DMS 273 (cell line): Measurements from ENCODE around the gene CNKSR1.
"Not testable (repeated sequence)": the region's sequence is repeated elsewhere in the genome, so short reads cannot be mapped to it uniquely, and the experiment has no call there.

ENCODE experiments used
- DNase-seq: peaks from one replicate; lab custom pipeline; 2025; ENCODE audit not compliant: unreplicated experiment; lab: John Stamatoyannopoulos, UW

The CNKSR1 gene

DNA sequence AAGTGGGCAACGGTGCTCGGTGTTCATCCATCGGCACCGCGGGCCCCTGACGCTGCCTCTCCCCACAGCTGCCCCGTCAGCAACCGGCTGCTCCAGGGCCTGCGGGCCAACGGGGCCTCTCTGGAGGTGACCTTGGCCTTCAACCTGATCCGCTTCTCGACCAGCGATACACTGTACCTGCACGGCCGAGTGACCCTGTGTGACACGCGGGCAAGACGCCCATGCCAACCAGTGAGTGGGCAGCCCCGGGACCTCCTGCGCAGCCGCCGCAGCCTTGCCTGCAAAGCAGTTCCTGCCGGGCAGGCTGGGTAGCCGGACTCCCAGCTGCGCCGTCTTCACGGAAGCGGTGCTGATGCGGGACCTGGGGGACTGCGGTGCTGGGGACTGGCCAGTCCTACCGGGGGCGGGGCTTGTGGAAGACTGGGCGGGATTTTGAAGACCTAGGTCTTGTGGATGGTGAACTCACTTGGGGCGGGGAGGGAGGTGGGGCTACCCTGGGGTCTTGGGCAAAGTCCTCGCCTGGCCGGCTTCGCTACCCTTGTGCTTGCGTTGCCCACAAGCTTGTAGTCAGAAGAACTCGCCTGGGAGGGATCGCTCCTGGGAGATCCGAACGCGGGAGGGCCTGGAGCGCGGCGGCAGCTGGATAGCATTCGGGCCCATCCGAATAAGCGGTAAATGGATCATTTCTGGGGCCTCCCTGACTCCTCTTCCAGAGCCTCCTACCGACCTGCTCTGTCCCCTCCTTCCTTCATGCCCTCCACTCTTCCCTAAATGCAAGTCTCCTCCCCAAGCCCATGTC, 47.9 kb downstream of the CNKSR1 start:
- DNase-seq = no peak

- not testable (repeated sequence) for DNase-seq
These were observed 53.4 kb downstream of the CNKSR1 start for GRCh38 chr1:26230682-26231081.

DNA sequence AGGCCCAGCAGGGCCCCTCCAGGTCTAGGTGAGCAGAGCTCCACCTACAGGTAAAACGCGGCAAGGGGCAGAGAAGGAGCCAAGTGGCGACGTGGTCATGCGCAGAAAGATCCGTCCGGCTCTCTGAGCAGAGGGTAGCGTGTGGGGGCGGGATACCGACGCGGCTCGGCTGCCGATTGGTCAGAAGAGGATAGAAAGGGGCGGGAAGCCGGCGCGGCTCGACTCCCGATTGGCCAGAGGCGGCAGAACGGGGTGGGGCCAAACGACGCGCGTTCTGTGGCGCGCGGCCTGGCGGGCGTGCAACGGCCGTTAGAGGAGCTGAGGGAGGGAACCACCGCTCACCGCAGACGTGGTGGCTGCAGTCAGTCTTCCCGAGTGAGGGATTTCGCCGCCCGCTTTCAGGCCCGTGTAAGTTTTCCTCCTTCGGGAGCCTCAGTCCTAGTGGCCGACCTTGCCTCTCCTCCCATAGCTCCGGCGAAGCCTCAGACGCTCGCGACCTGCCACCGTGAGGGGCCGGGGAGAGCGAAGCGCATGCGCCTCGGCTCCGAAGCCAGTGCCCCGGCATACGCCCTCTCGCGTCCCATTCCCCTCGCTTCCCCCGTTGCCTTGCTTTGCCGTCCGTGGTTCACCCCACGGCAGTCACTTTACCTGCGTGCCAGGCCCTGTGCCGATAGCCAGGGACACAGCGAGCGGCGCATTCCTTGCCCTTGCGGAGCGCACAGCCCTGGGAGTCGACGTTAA, 56.8 kb downstream of the CNKSR1 start, which contains the start of gene CEP85:
TSS of gene CEP85 (plus strand) at position 298 of the 741 bp plus-strand sequence. CDS start 5,584 bp downstream, outside the sequence.
- peak; percentile 99 for DNase-seq

DNA sequence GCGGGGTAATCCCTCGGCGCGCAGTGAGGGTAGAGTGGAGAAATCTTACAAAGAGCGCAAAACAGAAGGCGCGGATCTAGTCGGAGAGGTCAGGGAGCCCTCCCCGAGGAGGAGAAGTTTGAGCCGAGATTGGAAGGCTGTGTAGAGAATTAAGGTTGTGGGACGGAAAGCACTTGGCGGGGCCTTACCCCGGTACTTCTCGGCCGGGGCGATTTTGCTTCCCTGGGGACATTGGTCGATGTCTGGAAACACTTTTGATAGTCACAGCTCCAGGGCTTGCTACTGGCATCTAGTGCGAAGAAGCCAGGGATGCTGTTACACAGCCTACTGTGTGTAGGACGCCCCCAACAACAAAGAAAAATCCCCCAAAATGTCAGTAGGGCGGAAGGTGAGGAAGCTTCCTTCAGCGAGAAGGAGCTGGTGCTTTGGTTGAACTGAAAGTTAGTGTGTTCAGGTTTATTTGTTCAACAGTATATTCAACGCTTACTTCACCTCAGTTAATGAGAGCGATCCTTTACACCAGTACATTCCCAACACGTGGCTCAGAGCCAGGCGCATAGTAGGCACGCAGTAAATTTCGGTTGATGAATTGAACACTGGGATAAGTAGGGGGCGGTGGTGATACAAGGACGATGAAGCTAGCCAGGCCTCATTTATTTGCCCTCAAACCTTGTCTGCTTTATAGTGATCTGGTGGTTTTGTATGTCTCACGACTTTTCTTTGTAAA, 57.5 kb downstream of the CNKSR1 start:
- peak; percentile 50 for DNase-seq

DNA sequence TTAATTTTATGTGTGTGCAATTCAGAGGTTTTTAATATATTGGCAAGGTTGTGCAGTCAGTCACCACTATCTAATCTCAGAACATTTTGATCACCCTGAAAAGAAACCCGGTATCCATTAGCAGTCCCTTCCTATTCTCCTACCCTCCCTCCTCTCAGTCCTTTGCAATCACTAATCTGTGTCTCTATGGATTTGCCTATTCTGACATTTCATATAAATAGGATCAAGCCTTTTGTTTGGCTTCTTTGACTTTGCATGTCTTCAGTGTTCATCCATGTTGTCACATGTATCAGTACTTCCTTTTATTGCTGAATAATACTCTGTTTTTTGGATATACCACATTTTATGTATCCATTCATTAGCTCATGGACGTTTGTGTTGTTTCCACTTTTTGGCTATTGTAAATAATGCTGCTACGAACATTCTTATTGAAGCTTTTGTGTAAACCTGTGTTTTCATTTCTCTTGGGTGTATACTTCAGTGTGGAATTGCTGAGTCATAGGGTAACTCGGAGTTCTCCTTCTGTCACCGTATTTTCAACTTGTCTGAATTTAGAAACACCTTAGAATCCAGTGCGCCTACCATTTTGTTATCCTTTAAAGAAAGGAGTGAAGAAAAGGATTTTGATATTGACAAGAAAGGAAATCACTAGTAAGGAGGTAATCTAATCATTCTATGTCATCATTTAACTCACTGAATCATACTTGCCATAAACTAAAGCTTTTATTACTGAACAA, 60.1 kb downstream of the CNKSR1 start:
- DNase-seq = peak; percentile 56
